Activated CD8-positive, alpha-beta memory T cell treated with anti-CD3 and anti-CD28 coated beads, Interleukin-2, amount 50 U/mL, for 24 hours (primary cell): Measurements from ENCODE around the gene NFASC.

Experiments used
- DNase-seq: peaks from one replicate; pipeline ENCODE4 v3.0.0-alpha.2; 2020; ENCODE audit errors: extremely low read depth

The NFASC gene

GRCh38 chr1:204870160-204870912 lies at the start of gene NFASC:
Gene NFASC (plus strand): TSS chr1:204870862. CDS start chr1:204944316, 73,454 bp downstream.
- DNase-seq: no peak

- DNase-seq: no peak
Observed at GRCh38 chr1:204821476-204821875, 49.2 kb upstream of the NFASC start.

GRCh38 chr1:204821924-204822323 lies 48.7 kb upstream of the NFASC start:
- DNase-seq: no peak

- no peak for DNase-seq
Observed at GRCh38 chr1:204826970-204827369, 43.7 kb upstream of the NFASC start.

GRCh38 chr1:204828352-204828850 lies 42.3 kb upstream of the NFASC start:
- DNase-seq: peak; percentile 5

- no peak for DNase-seq
Observed at GRCh38 chr1:204829133-204829825, 41.4 kb upstream of the NFASC start.

GRCh38 chr1:204830747-204831146 lies 39.9 kb upstream of the NFASC start:
- no peak for DNase-seq

- DNase-seq: no peak
Observed at GRCh38 chr1:204831186-204831585, 39.5 kb upstream of the NFASC start.

- DNase-seq: no peak
Observed at GRCh38 chr1:204834336-204834735, 36.3 kb upstream of the NFASC start.

GRCh38 chr1:204834752-204835151 lies 35.9 kb upstream of the NFASC start:
- no peak for DNase-seq

GRCh38 chr1:204835737-204836136 lies 34.9 kb upstream of the NFASC start:
- DNase-seq: no peak

- no peak for DNase-seq
Observed at GRCh38 chr1:204836856-204837255, 33.8 kb upstream of the NFASC start.

- no peak for DNase-seq
Observed at GRCh38 chr1:204837440-204838084, 33.1 kb upstream of the NFASC start.

- DNase-seq: no peak
Observed at GRCh38 chr1:204841316-204841715, 29.3 kb upstream of the NFASC start.

- DNase-seq: no peak
Observed at GRCh38 chr1:204841798-204842197, 28.9 kb upstream of the NFASC start.

- no peak for DNase-seq
Observed at GRCh38 chr1:204842369-204842768, 28.3 kb upstream of the NFASC start.

- no peak for DNase-seq
Observed at GRCh38 chr1:204842892-204843291, 27.8 kb upstream of the NFASC start.

GRCh38 chr1:204846546-204846945 lies 24.1 kb upstream of the NFASC start:
- DNase-seq: no peak

- no peak for DNase-seq
Observed at GRCh38 chr1:204848579-204848978, 22.1 kb upstream of the NFASC start.

GRCh38 chr1:204852854-204853253 lies 17.8 kb upstream of the NFASC start:
- no peak for DNase-seq

- no peak for DNase-seq
Observed at GRCh38 chr1:204853436-204853835, 17.2 kb upstream of the NFASC start.

GRCh38 chr1:204854286-204854685 lies 16.4 kb upstream of the NFASC start:
- no peak for DNase-seq

- DNase-seq: no peak
Observed at GRCh38 chr1:204858363-204858821, 12.3 kb upstream of the NFASC start.
